Left ventricle myocardium inferior (tissue), 1 donor: ENCODE measurements around the gene TGFBR3. TPM values are rescaled to one million over a fixed set of nuclear protein-coding genes. Genes with fewer than 3 reads are reported as not detected.

ENCODE experiments used
- DNase-seq: peaks from one replicate; pipeline ENCODE4 v3.0.0-alpha.2; 2020
- H3K27ac ChIP-seq: fragments of 200-600 bp; replicated peaks from 2 replicates; pipeline ENCODE4 v1.8.0; 2021
- H3K27me3 ChIP-seq: fragments of 200-600 bp; 2 replicates; pipeline ENCODE4 v1.8.0; 2021; ENCODE audit warnings: low read depth
- H3K36me3 ChIP-seq: fragments of 200-600 bp; 2 replicates; pipeline ENCODE4 v1.8.0; 2021
- H3K4me1 ChIP-seq: fragments of 200-600 bp; 2 replicates; pipeline ENCODE4 v1.8.0; 2021
- H3K4me3 ChIP-seq: fragments of 200-600 bp; 2 replicates; pipeline ENCODE4 v1.8.0; 2021; ENCODE audit warnings: mild to moderate bottlenecking, moderate library complexity
- H3K9me3 ChIP-seq: fragments of 200-600 bp; replicated peaks from 2 replicates; pipeline ENCODE4 v1.8.0; 2021
- intact Hi-C: fragments of 100-400 bp; cut with micrococcal nuclease; formaldehyde crosslinking; loops from one replicate; pipeline ENCODE4 v1.11.0; 2022
- total RNA-seq: library from RNA; stranded (reverse); fragmentation: NEBNext Ultra II Directional; extraction: Animal tissue kit (Norgen Biotek cat#: 25700); gene quantifications from one replicate; pipeline ENCODE4 v1.2.1, GENCODE V29; 2021
- TF ChIP-seq, protein P1 (sequence below): fragments of 200-600 bp; IDR thresholded peaks from 2 replicates; pipeline ENCODE4 v1.8.0; 2021; ENCODE audit warnings: antibody characterized with exemption, mild to moderate bottlenecking, borderline replicate concordance
- donor health status: DM: no; HTN: yes; CAD: no; lungs with severe emphysema.

Gene TGFBR3
- total RNA-seq, 1 donor from 2014 or later = 24.6 TPM

DNA sequence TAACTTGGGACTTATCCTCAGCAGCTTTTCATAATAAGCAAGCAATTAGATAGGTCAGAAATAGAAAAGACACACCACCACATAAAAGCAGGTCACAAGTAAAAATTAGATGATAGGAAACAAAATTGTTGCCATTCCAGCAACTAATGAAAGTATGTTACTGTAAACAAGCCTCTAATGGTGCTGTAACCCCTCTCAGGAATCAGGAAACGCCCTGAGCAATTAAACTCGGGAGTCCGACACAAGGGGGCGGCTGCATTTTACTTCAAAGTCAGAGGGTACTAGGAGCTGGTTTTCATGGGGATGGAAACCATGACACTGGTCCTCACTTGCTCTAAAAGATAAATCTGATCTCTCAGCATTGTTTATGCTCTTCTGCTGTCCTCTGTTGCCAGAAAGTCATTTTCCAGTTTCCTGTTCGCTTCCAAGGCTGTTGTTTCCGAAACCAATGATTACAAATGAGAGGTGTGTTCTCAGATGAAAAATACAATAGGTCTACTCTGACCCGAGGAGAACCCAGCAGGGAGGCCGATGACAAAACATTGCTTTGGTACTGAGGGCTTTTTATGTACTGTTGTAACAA, 93.4 kb downstream of the TGFBR3 start:
- TF ChIP-seq, protein P1, sequence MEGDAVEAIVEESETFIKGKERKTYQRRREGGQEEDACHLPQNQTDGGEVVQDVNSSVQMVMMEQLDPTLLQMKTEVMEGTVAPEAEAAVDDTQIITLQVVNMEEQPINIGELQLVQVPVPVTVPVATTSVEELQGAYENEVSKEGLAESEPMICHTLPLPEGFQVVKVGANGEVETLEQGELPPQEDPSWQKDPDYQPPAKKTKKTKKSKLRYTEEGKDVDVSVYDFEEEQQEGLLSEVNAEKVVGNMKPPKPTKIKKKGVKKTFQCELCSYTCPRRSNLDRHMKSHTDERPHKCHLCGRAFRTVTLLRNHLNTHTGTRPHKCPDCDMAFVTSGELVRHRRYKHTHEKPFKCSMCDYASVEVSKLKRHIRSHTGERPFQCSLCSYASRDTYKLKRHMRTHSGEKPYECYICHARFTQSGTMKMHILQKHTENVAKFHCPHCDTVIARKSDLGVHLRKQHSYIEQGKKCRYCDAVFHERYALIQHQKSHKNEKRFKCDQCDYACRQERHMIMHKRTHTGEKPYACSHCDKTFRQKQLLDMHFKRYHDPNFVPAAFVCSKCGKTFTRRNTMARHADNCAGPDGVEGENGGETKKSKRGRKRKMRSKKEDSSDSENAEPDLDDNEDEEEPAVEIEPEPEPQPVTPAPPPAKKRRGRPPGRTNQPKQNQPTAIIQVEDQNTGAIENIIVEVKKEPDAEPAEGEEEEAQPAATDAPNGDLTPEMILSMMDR = peak; percentile 17
- intact Hi-C loops = no loop called here
- Histone ChIP-seq H3K27me3 (no peaks in the 10 kb centered on the region), H3K4me1 (peaks cover 72% of the 10 kb centered on the region), H3K36me3 (peaks cover 4% of the 10 kb centered on the region), H3K27ac (no peak overlapping the region), H3K9me3 (no peaks in the 10 kb centered on the region), H3K4me3 (no peak overlapping the region)
- DNase-seq = no peak

DNA sequence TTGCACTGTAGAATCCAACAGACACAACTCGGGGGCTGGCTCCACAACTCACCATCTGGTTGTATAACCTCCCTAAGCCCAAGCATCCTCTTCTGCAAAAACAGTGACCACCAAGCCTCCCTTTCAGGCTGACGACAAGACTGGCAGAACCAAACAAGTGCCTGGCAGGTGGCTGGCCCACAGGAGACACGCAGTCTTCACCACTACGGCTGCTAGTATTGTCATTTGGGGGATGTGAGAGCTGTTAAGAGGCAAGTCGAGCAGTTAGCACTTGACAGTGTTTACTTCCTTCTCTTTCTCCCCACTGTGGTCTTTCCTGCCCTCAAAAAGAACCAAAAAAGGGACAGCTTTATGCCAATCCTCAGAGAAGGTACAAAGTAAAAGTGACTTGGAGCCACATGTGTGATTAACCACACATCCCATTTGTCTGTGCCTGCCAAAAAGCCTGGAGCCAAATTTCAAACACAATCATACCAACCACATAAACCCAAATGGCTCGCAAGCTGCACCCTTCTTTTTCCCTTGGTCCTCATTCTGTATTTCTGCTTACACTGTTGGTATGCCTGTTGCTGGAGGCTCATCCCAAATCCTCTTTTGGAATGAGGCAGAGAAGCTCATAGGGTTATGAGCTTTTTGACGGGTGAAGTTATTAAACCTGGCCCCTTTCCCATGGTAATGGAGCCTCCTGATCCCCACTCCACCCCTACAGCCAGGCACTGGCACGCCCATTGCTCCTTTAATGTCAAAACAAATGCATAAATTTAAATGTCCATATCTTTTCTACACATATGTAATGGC, 94.1 kb downstream of the TGFBR3 start:
- H3K4me1 ChIP-seq = peaks cover 67% of the 10 kb centered on the region
- H3K27ac ChIP-seq = no peak overlapping the region
- TF ChIP-seq, protein P1 = no peak
- no peaks in the 10 kb centered on the region for H3K9me3 ChIP-seq
- DNase-seq = no peak
- H3K36me3 ChIP-seq = peaks cover 4% of the 10 kb centered on the region
- intact Hi-C loops = no loop called here
- H3K4me3 ChIP-seq = no peak overlapping the region
- no peaks in the 10 kb centered on the region for H3K27me3 ChIP-seq

DNA sequence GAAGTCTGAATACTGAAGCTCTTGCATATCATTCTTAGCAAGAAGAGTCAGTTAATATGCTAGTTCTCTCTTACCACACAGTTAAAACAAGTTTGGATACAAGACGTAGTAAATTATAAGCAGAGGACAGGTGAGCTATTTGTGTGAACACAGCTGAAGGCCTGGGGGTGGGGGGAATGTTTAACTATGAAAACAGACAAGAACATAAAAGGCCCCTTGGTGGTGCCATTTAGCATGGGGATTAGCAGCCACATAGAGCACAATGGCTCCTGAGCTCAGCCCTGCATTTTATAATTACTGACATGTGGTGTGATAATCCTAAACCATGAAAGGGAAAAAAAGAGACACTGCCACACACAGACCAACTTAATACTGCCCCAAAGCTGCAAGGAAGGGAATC, 94.8 kb downstream of the TGFBR3 start:
- Histone ChIP-seq H3K27ac (no peak overlapping the region), H3K36me3 (no peaks in the 10 kb centered on the region), H3K4me3 (no peak overlapping the region), H3K27me3 (no peaks in the 10 kb centered on the region), H3K9me3 (no peaks in the 10 kb centered on the region), H3K4me1 (peaks cover 63% of the 10 kb centered on the region)
- TF ChIP-seq, protein P1 = no peak
- intact Hi-C loops = no loop called here
- DNase-seq = no peak

DNA sequence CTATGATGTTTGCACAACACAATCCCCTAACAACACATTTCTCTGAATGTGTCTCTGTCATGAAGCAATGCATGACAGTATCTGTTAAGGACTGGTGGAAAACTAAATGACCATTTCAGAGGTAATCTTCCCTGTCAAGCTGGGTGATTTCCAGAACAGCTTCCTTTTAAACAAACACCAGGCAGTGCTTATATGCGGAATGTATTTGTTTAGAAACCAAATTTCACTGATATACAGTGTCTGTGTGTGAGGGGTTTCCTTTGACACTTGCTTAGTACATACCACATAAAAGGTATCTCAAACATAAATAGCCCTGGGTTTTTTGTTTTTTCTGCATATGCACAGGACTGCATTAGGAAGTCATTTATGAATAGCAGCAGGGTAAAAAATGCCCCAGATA, 95.6 kb downstream of the TGFBR3 start:
- Histone ChIP-seq H3K9me3 (no peaks in the 10 kb centered on the region), H3K36me3 (no peaks in the 10 kb centered on the region), H3K27ac (no peak overlapping the region), H3K4me1 (peaks cover 64% of the 10 kb centered on the region), H3K4me3 (no peak overlapping the region), H3K27me3 (no peaks in the 10 kb centered on the region)
- TF ChIP-seq, protein P1 = no peak
- intact Hi-C loops = no loop called here
- DNase-seq = no peak

DNA sequence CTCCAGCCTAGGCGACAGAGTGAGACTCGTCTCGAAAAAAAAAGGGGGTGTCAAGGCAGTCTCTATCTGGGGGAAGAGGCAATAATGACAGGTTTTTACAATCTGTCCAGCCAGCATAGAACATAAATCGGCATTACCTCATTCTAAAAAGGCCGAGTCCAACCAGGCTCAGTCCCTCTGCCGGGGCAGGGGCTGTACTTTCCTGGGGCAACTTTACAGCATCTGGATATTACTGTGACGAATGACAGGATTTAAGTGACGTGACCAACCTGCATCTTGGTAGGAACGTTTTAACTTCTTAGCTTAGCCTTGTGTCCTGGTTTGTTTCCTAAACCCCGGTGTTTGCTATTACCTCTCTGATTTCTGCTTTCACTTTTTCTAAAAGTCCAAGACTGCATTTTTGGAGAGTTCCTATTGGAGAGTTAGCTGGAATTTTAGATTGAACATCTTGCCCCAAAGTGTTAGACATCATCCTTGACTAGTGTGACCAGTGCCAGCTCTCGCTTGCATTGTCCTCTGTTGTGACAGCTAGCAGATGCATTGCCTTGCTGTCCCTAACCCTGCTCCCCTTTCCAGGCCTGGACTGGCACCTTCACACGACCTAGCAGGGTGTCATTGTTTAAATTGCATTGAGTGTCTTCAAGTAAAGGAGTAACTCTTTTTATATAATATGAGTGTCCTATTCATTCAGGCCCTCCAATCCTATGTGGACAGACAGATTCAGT, 96.5 kb downstream of the TGFBR3 start:
- intact Hi-C loops = no loop called here
- TF ChIP-seq, protein P1 = no peak
- no peak for DNase-seq
- no peaks in the 10 kb centered on the region for H3K27me3 ChIP-seq
- peak overlapping the region; percentile 67 for H3K27ac ChIP-seq
- H3K9me3 ChIP-seq = no peaks in the 10 kb centered on the region
- no peaks in the 10 kb centered on the region for H3K36me3 ChIP-seq
- H3K4me1 ChIP-seq = peaks cover 74% of the 10 kb centered on the region
- no peak overlapping the region for H3K4me3 ChIP-seq
